GM23248 (cell line): ENCODE measurements around the gene FNDC3B.

Experiments
- EZH2 ChIP-seq: fragments of 200-600 bp; sonication (generic); IDR thresholded peaks from 2 replicates; pipeline ENCODE4 v1.6.1; 2018; ENCODE audit warnings: antibody characterized with exemption, mild to moderate bottlenecking; ENCODE audit not compliant: insufficient read depth, poor library complexity, severe bottlenecking
- EZH2phosphoT487 ChIP-seq: fragments of 200-600 bp; sonication (generic); IDR thresholded peaks from 2 replicates; pipeline ENCODE4 v1.6.1; 2018; ENCODE audit warnings: antibody characterized with exemption, moderate library complexity, mild to moderate bottlenecking, low read depth; ENCODE audit not compliant: insufficient read depth

- no peak for TF ChIP-seq EZH2
- TF ChIP-seq EZH2phosphoT487, result no peak
Observed at GRCh38 chr3:172391592-172392302, 352.4 kb downstream of the FNDC3B start.
